Measurements from ENCODE around the gene EMB. TPM values are rescaled to one million over a fixed set of nuclear protein-coding genes. Genes with fewer than 3 reads are reported as not detected.

EMB gene
- total and polyA plus RNA-seq, 2 of the 4 experiments (the other 2 are of a cell fraction), result 1.2 to 1.4 TPM

- Histone ChIP-seq H2AK9ac (replicated peaks; ENCODE audit: low read depth, low read length, poor library complexity) (no peak overlapping the region), H3K4me1 (ENCODE audit: control insufficient read depth, insufficient read depth, low read length) (no peaks in the 10 kb centered on the region), H2BK5ac (ENCODE audit: low read depth, low read length, poor library complexity, severe bottlenecking) (no peak overlapping the region), H3K9ac (ENCODE audit: low read depth, low read length) (no peak overlapping the region), H3K4me3 (ENCODE audit: insufficient read depth, low read depth, low read length) (no peak overlapping the region), H3K79me1 (ENCODE audit: low read depth in 1 of 2, low read length in 2 of 2) (no peaks in the 10 kb centered on the region), H3K36me3 (ENCODE audit: control insufficient read depth, insufficient read depth, low read length) (no peaks in the 10 kb centered on the region), H2AFZ (replicated peaks; ENCODE audit: low read length, poor library complexity) (no peak overlapping the region), H3K27ac (ENCODE audit: insufficient read depth, low read length) (no peak overlapping the region), H2BK20ac (ENCODE audit: low read depth, low read length) (no peak overlapping the region), H2BK120ac (ENCODE audit: low read depth, low read length) (no peak overlapping the region), H3K9me1 (ENCODE audit: insufficient read depth, low read length) (no peaks in the 10 kb centered on the region), H4K91ac (ENCODE audit: insufficient read depth, low read depth, low read length) (no peak overlapping the region), H3K23ac (ENCODE audit: low read depth, low read length) (no peak overlapping the region), H3K4me2 (ENCODE audit: low read depth, low read length) (no peak overlapping the region), H3K56ac (ENCODE audit: extremely low read depth, insufficient read depth, low read length) (no peak overlapping the region), H3K27me3 (ENCODE audit: control insufficient read depth, insufficient read depth, low read length) (no peaks in the 10 kb centered on the region), H3K14ac (replicated peaks; ENCODE audit: low read depth, low read length) (no peak overlapping the region), H2AK5ac (ENCODE audit: low read depth, low read length) (no peak overlapping the region), H3K18ac (ENCODE audit: low read depth, low read length) (no peak overlapping the region), H2BK15ac (ENCODE audit: low read depth, low read length) (no peak overlapping the region), H4K8ac (ENCODE audit: low read depth in 2 of 2, low read length in 2 of 2) (no peak overlapping the region), H4K5ac (ENCODE audit: low read depth, low read length) (no peak overlapping the region), H3K4ac (ENCODE audit: low read depth, low read length) (no peak overlapping the region), H3K9me3 (ENCODE audit: control insufficient read depth, insufficient read depth, low read length) (peaks cover 2% of the 10 kb centered on the region; the same call in 1 of the 2 replicates), H4K20me1 (ENCODE audit: insufficient read depth, low read length) (no peaks in the 10 kb centered on the region)
- intact Hi-C loops (cut with micrococcal nuclease), result no loop called here
- CTCF ChIA-PET, result no interaction called here
- BruUV-seq (replicated peaks), result no TSS peak
- no peak for TF ChIP-seq BHLHE40 (IDR thresholded peaks at IDR 0.05; ENCODE audit: low read depth, low read length)
- TF ChIP-seq CEBPB (IDR thresholded peaks at IDR 0.05; ENCODE audit: low read depth, low read length), result no peak
- no peak for TF ChIP-seq ELK1 (IDR thresholded peaks at IDR 0.05; ENCODE audit: borderline replicate concordance, low read depth, low read length)
- TF ChIP-seq, protein P1, sequence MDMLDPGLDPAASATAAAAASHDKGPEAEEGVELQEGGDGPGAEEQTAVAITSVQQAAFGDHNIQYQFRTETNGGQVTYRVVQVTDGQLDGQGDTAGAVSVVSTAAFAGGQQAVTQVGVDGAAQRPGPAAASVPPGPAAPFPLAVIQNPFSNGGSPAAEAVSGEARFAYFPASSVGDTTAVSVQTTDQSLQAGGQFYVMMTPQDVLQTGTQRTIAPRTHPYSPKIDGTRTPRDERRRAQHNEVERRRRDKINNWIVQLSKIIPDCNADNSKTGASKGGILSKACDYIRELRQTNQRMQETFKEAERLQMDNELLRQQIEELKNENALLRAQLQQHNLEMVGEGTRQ (IDR thresholded peaks at IDR 0.05; ENCODE audit: low read depth, low read length), result no peak
- TF ChIP-seq NFE2L2 (IDR thresholded peaks at IDR 0.05; ENCODE audit: low read depth, low read length), result no peak
- TF ChIP-seq MAZ (IDR thresholded peaks at IDR 0.05; ENCODE audit: borderline replicate concordance, low read depth, low read length), result no peak
- TF ChIP-seq CTCF (conservative IDR thresholded peaks at IDR 0.05; ENCODE audit: low read depth, low read length), result no peak
- POLR2A ChIA-PET (ENCODE audit: unreplicated experiment), result no interaction called here
- in situ Hi-C loops (cut with MboI; ENCODE audit: low sequenced_read_pairs), result no loop called here
- dilution Hi-C loops (cut with HindIII; ENCODE audit: low sequenced_read_pairs, unreplicated experiment), result no loop called here
- no peak for DNase-seq
- ATAC-seq (ENCODE audit: low read depth), result no peak
- WGBS, 2 experiments (ENCODE audit: extremely low coverage in 2 of 2, insufficient read length in 1 of 2), result no CpG with 5 or more reads among the region's 2 CpGs
These were observed 22.0 kb upstream of the EMB start for GRCh38 chr5:50463047-50463446.

Measured in IMR-90 (cell line).